Keratinocyte (primary cell): Measurements from ENCODE around the gene ZBTB44. TPM values are rescaled to one million over a fixed set of nuclear protein-coding genes. Genes with fewer than 3 reads are reported as not detected.

Experiments
- DNase-seq: peaks from one replicate; pipeline ENCODE4 v3.0.0-alpha.2; 2011; ENCODE audit warnings: low read depth, missing footprints, low spot score
- FAIRE-seq: peaks from 2 replicates; lab custom pipeline; 2011; peaks lifted over from hg19 to GRCh38; lab: Jason Lieb, UNC
- H2AFZ ChIP-seq: 2 replicates; pipeline ENCODE4 v1.6.0; 2012; ENCODE audit warnings: low read length, control low read depth, inconsistent platforms; ENCODE audit not compliant: control insufficient read depth
- H3K27ac ChIP-seq: 2 replicates; pipeline ENCODE4 v1.5.1; 2011; ENCODE audit warnings: low read length; ENCODE audit not compliant: control insufficient read depth, insufficient read depth
- H3K27me3 ChIP-seq: 3 replicates; pipeline ENCODE4 v1.6.0; 2011; ENCODE audit warnings: low read length; ENCODE audit not compliant: control insufficient read depth, insufficient read depth; ENCODE audit errors: extremely low read depth
- H3K36me3 ChIP-seq, 2 experiments: 2 replicates in 1 of 2; 3 replicates in 1 of 2; pipeline ENCODE4 v1.5.1; 2011; ENCODE audit warnings: low read length in 2 of 2, mild to moderate bottlenecking in 1 of 2; ENCODE audit not compliant: control insufficient read depth in 2 of 2, insufficient read depth in 2 of 2; ENCODE audit errors: extremely low read depth in 1 of 2
- H3K4me1 ChIP-seq: 3 replicates; pipeline ENCODE4 v1.5.1; 2011; ENCODE audit warnings: low read length; ENCODE audit not compliant: control insufficient read depth, insufficient read depth; ENCODE audit errors: extremely low read depth
- H3K4me2 ChIP-seq: 3 replicates; pipeline ENCODE4 v1.6.0; 2011; ENCODE audit warnings: low read depth, low read length; ENCODE audit not compliant: control insufficient read depth, insufficient read depth; ENCODE audit errors: extremely low read depth
- H3K4me3 ChIP-seq, 3 experiments: fragments of 200-600 bp in 1 of 3; sonication (generic) in 1 of 3; 2 replicates in 2 of 3; 3 replicates in 1 of 3; pipeline ENCODE4 v1.5.1; 2011 to 2016; ENCODE audit warnings: low read length in 3 of 3, mild to moderate bottlenecking in 3 of 3, control low read depth in 2 of 3, inconsistent platforms in 1 of 3, low read depth in 1 of 3, mixed read lengths in 1 of 3, mixed run types in 1 of 3, moderate library complexity in 1 of 3; ENCODE audit not compliant: control insufficient read depth in 2 of 3, insufficient read depth in 2 of 3; ENCODE audit errors: extremely low read depth in 1 of 3
- H3K79me2 ChIP-seq: 2 replicates; pipeline ENCODE4 v1.6.0; 2012; ENCODE audit warnings: low read length; ENCODE audit not compliant: control insufficient read depth, insufficient read depth
- H3K9ac ChIP-seq: 3 replicates; pipeline ENCODE4 v1.6.0; 2011; ENCODE audit warnings: low read length; ENCODE audit not compliant: control insufficient read depth, insufficient read depth; ENCODE audit errors: extremely low read depth
- H3K9me1 ChIP-seq: 3 replicates; pipeline ENCODE4 v1.6.0; 2011; ENCODE audit warnings: low read length; ENCODE audit not compliant: control insufficient read depth, insufficient read depth; ENCODE audit errors: extremely low read depth
- H3K9me3 ChIP-seq: 2 replicates; pipeline ENCODE4 v1.5.1; 2012; ENCODE audit warnings: low read depth, low read length; ENCODE audit not compliant: control insufficient read depth
- H4K20me1 ChIP-seq: 3 replicates; pipeline ENCODE4 v1.6.0; 2011; ENCODE audit warnings: low read length; ENCODE audit not compliant: control insufficient read depth, insufficient read depth; ENCODE audit errors: extremely low read depth
- EZH2 ChIP-seq: IDR thresholded peaks from one replicate; pipeline ENCODE4 v1.6.1; 2012; ENCODE audit warnings: inconsistent platforms, mild to moderate bottlenecking, low read length, moderate library complexity
- dilution Hi-C: fragments of 300-500 bp; cut with MboI; formaldehyde crosslinking; loops from one replicate; pipeline ENCODE4 v1.7.0; 2020; ENCODE audit warnings: low sequenced_read_pairs; ENCODE audit not compliant: extremely low pct_ligation_motif_present
- polyA plus RNA-seq, 5 experiments: library from polyadenylated mRNA; depleted of rRNA in 3 of 5; stranded (reverse) in 3 of 5; stranded (forward) in 1 of 5; unstranded in 1 of 5; fragments of >200 nt; gene quantifications; 1 replicate in 1 of 5; 2 replicates in 3 of 5; 3 replicates in 1 of 5; pipeline versions ENCODE4 v1.2.1 to v1.2.3, GENCODE V29; 2011 to 2012; ENCODE audit warnings: missing spikeins in 2 of 5, low read depth in 1 of 5, low replicate concordance in 1 of 5
- TF ChIP-seq, protein P1 (sequence below), 3 experiments: IDR thresholded peaks in 1 of 3; conservative IDR thresholded peaks in 1 of 3; optimal IDR thresholded peaks in 1 of 3; 2 replicates in 2 of 3; 3 replicates in 1 of 3; pipeline versions ENCODE3 to v1.5.1; 2011; ENCODE audit warnings: low read length in 3 of 3, mild to moderate bottlenecking in 3 of 3, moderate library complexity in 2 of 3, control low read depth in 1 of 3, inconsistent platforms in 1 of 3; ENCODE audit not compliant: insufficient read depth in 2 of 3; ENCODE audit errors: extremely low read depth in 1 of 3

ZBTB44 gene
- polyA plus RNA-seq, 1 donor (not counting 4 experiments of a cell fraction or from before 2014, with no cell fraction given) = 16.8 TPM

DNA sequence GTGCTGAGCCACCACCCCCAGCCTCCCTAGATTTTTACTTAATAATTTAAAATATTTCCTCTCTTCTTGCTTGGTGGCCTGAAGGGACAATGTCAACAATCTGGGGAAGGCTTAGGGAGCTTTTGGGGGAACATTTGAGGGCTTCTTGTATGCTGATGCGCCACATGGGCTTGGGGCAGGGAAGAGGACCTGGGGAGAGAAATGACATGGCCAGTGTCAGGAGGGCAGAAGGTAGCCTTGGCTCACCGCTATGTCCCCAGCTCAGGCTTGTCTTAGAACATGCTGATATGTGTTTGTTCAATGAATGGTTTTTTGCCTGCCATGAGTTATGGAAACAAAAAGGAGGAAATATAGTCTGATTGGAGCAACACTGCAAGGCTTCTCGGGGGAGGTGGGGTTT is 103.6 kb downstream of the ZBTB44 start:
- H4K20me1 ChIP-seq = no peaks in the 10 kb centered on the region
- H3K4me1 ChIP-seq = no peaks in the 10 kb centered on the region
- FAIRE-seq (no peak), DNase-seq (no peak)
- H3K9me3 ChIP-seq = no peaks in the 10 kb centered on the region
- H3K4me2 ChIP-seq = no peak overlapping the region
- no peak overlapping the region for H3K4me3 ChIP-seq
- no peak for TF ChIP-seq EZH2
- TF ChIP-seq, protein P1, sequence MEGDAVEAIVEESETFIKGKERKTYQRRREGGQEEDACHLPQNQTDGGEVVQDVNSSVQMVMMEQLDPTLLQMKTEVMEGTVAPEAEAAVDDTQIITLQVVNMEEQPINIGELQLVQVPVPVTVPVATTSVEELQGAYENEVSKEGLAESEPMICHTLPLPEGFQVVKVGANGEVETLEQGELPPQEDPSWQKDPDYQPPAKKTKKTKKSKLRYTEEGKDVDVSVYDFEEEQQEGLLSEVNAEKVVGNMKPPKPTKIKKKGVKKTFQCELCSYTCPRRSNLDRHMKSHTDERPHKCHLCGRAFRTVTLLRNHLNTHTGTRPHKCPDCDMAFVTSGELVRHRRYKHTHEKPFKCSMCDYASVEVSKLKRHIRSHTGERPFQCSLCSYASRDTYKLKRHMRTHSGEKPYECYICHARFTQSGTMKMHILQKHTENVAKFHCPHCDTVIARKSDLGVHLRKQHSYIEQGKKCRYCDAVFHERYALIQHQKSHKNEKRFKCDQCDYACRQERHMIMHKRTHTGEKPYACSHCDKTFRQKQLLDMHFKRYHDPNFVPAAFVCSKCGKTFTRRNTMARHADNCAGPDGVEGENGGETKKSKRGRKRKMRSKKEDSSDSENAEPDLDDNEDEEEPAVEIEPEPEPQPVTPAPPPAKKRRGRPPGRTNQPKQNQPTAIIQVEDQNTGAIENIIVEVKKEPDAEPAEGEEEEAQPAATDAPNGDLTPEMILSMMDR (optimal IDR thresholded peaks at IDR 0.05 in 1 of 3, IDR thresholded peaks at IDR 0.05 in 1 of 3, conservative IDR thresholded peaks at IDR 0.05 in 1 of 3; ENCODE audit: extremely low read depth in 1 of 3, insufficient read depth in 2 of 3, low read length in 3 of 3) = no peak
- dilution Hi-C loops = no loop called here
- no peak overlapping the region for H2AFZ ChIP-seq
- H3K36me3 ChIP-seq = peaks cover 7 to 19% of the 10 kb centered on the region in 2 experiments
- no peak overlapping the region for H3K9ac ChIP-seq
- H3K9me1 ChIP-seq = no peaks in the 10 kb centered on the region
- H3K79me2 ChIP-seq = no peaks in the 10 kb centered on the region
- H3K27ac ChIP-seq = no peak overlapping the region
- no peaks in the 10 kb centered on the region for H3K27me3 ChIP-seq

DNA sequence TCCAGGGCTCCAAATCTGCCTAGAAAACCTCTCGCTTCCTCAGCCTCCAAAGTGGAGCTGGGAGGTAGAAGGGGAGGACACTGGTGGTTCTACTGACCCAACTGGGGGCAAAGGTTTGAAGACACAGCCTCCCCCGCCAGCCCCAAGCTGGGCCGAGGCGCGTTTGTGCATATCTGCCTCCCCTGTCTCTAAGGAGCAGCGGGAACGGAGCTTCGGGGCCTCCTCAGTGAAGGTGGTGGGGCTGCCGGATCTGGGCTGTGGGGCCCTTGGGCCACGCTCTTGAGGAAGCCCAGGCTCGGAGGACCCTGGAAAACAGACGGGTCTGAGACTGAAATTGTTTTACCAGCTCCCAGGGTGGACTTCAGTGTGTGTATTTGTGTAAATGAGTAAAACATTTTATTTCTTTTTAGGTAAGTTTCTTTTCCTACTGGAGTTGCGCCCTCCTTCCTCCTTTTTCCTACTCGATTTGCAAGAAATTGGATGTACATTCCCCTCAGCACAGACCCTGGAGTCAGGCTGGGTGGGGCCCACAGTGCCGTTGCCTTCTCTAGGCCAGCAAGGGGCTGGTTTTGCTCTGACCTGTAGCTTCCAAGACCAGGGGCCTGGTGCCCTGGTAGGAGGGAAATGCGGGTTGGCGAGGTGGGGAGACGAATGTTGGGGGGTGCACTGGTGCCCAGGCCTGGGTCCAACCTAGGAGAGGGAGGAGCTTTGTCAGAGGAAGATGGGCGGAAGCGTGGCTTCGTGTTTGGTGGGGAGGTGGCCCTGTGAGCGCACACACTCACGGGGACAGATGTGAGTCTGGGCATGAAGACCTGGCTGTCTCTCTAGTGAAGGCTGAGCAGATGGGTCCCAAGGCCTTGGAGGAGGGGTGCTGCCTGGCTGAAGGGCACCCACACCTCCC is 104.5 kb downstream of the ZBTB44 start:
- H3K4me3 ChIP-seq = no peak overlapping the region
- H3K9ac ChIP-seq = no peak overlapping the region
- no peaks in the 10 kb centered on the region for H3K9me3 ChIP-seq
- H3K79me2 ChIP-seq = no peaks in the 10 kb centered on the region
- H2AFZ ChIP-seq = no peak overlapping the region
- TF ChIP-seq, protein P1 (optimal IDR thresholded peaks at IDR 0.05 in 1 of 3, IDR thresholded peaks at IDR 0.05 in 1 of 3, conservative IDR thresholded peaks at IDR 0.05 in 1 of 3; ENCODE audit: extremely low read depth in 1 of 3, insufficient read depth in 2 of 3, low read length in 3 of 3) = no peak
- TF ChIP-seq EZH2 = no peak
- H3K27ac ChIP-seq = no peak overlapping the region
- dilution Hi-C loops = no loop called here
- H3K4me2 ChIP-seq = no peak overlapping the region
- no peaks in the 10 kb centered on the region for H3K4me1 ChIP-seq
- DNase-seq = no peak
- H4K20me1 ChIP-seq = no peaks in the 10 kb centered on the region
- peaks cover 7 to 19% of the 10 kb centered on the region in 2 experiments for H3K36me3 ChIP-seq
- FAIRE-seq = no peak
- H3K27me3 ChIP-seq = no peaks in the 10 kb centered on the region
- H3K9me1 ChIP-seq = no peaks in the 10 kb centered on the region
